Central memory CD4-positive, alpha-beta T cell (primary cell): Measurements from ENCODE around the gene KITLG.
"Not testable (repeated sequence)": the region's sequence is repeated elsewhere in the genome, so short reads cannot be mapped to it uniquely, and the experiment has no call there.

Experiments used
- DNase-seq: peaks from one replicate; pipeline ENCODE4 v3.0.0; 2022

The KITLG gene

GRCh38 chr12:88575361-88575970 lies 4.8 kb downstream of the KITLG start:
- DNase-seq, result no peak

DNA sequence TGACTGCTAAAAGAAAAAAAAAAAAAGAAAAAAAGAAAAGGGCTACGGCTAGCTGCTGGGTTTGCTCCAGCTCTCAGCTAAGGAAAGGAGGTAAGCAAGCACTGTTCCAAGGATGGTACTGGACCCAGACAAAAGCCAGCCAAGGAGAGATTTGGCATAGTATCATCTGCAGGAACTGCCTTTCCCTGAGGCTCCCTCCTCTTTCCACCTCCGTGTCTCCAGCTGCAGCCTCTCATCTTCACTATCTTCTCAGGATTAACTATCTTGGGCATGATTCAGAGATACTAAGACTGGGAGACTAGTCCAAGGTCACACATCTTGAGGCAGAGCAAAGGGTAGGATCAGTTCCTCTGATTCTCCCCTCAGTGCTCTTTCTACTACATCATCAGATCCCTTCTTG lies 6.0 kb downstream of the KITLG start:
- no peak for DNase-seq

GRCh38 chr12:88573583-88573982 lies 6.7 kb downstream of the KITLG start:
- DNase-seq, result no peak

DNA sequence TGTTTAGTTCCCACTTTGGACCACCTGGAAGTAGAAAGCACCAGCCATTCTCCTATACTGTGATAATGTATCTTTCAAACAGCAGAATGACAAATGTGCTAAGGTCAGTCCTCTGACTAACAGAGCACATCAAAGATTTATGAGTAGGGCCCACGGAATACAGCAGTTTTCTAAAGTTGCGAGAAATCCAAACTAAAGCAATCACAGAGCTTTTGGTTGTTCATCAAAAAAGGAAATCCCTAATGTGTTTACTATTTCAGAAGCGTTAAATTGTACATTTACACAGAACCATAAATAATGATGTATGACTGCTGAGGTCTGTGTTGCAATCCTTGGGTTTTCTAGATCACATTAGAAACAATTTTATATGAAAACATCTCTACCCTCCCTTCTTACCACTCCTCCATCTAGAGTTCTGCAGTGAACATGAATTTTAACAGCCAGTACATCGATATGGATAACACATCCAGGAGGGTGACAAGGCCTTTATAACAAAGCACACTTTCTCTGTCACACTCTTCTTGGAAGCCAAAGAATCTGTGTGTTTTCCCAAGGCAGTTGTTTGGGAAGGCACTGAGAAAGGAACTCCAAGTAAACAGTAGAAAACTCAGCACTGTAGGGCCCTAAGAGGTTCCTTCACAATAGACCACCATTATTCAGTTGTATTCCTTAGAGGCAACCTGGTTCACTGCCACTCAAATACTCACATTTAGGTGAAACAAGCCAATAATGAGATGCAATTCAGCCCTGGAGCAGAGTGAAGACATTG lies 7.3 kb downstream of the KITLG start:
- no peak for DNase-seq

GRCh38 chr12:88571543-88571942 lies 8.7 kb downstream of the KITLG start:
- no peak for DNase-seq

DNA sequence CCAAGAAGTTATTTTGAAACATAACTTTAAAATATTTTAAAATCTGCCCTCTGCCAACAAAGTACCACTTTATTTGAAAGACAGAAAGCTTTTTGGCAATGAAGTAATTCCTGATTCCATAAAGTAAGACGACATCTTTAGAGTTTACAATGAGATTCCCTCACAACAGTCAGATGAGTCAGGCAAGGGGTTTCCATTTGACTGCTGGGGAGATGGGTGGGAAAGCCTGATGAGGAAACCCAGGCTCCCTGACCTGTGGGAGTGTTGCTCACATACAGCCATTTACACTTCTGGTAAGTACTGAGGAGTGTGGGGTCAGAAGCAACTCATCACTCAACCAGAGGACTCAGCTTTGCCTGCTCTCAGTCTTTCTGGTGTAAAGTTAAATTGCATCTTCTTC lies 10.2 kb downstream of the KITLG start:
- DNase-seq, result no peak

GRCh38 chr12:88566430-88566829 lies 13.8 kb downstream of the KITLG start:
- no peak for DNase-seq

GRCh38 chr12:88562846-88563582 lies 17.3 kb downstream of the KITLG start:
- DNase-seq, result no peak

DNA sequence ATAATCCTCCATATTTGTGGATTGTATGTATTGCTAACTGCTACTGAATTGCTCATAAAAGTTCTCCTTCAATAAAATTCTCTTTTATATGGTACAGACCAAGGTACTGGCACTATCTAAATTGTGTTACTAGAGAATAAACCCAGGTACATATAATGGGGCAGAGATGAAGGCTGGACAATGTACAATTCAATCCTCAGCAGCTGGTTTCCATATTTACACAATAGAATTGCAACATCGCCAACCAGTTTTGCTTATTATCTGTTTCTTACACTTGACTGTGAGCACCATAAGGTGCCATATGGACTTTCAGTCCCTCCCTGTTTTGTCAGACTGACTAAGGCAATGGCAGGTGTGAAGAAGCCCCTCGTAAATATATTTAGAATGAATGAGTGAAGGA lies 18.1 kb downstream of the KITLG start:
- no peak for DNase-seq

- DNase-seq, result no peak
These were observed 20.5 kb downstream of the KITLG start for GRCh38 chr12:88559772-88560171.

DNA sequence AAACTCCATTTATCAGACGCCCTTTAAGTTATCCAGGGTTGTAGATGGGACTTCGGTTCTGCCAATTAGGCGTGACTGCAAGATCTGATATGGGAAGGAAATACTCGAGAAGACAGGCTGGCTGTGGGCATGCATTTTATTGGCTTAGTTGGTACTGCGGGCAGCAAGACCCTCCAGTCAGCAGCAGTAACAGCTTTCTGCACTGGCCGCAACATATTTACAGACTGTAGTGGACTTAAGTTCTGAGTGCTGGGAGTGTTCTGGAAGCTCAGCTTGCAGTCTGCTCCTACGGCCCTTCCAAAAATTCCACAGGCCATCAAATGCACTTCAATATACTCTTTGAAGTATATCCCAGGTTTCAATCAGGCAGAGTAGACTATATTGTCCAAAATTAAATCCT lies 21.1 kb downstream of the KITLG start:
- no peak for DNase-seq

GRCh38 chr12:88558340-88558867 lies 21.9 kb downstream of the KITLG start:
- DNase-seq, result no peak

- no peak for DNase-seq
These were observed 24.0 kb downstream of the KITLG start for GRCh38 chr12:88556213-88556774.

DNA sequence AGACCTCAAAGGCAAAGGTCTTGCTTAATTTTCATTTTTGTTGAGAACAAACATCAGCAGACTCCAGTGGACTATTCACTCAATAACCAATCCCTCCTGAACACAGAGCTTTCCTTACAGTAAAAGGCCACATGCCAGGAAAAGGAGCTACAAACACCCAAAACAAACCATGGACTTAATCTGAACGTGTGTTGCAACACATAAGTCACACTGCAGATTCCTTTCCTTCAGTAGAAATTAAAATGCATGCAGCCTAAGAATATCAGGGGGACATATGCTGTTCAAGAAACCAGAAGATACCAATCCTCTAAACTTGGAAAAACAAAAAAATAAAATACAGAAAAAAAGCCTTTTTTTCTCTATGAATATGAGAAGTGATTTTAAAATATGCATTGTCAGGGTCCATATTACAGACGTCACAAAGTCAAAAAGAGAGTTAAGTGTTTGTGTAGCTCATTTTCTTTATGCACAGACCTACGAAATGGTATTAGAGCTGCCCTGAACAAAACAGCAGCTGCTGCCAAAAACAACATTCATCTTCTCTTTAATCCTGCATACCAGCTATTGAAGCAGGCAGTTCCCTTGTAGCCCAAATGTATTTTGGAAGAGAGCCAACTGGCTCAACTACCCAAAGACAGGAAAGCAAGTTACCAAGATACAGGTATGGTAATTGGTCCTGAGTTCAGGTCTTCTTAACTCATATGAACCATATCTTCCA lies 26.2 kb downstream of the KITLG start:
- DNase-seq, result no peak

- DNase-seq, result no peak
These were observed 27.6 kb downstream of the KITLG start for GRCh38 chr12:88552610-88553079.

DNA sequence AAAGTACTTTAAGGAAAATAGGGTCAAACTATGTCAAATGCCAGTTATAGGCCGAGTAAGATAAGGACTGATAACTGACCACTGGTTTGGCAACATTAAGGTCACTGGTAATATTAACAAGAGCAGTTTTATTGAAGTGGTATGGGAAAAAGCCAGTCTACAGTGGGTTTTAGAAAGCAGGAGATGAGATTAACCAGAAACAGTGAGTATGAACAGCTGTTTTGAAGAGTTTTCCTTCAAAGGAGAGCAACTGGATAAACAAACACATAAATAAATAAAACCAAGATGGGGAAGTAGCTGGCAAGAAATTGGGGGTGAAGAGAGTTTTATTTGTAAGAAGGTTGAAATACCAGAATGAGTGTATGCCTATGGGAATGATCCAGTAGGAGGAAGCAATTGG lies 30.3 kb downstream of the KITLG start:
- no peak for DNase-seq

- not testable (repeated sequence) for DNase-seq
These were observed 32.3 kb downstream of the KITLG start for GRCh38 chr12:88547949-88548348.

DNA sequence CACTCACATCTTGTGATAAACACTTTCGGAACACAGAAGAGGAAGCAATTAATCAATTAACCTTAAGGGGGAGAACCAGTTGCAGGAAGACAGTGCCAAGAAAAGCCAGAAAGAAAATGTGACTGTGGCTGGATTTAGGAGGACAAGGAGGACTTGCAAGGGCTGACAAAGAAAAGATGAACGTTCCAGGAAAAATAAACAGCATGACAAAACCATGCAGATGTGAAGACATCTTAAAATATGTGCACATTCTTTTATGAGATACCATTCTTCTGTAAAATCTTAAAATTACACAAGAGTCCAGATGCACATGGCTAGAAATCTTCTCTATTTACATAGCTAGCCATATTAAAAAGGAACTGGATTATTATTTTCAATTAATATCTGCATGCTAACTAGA lies 33.4 kb downstream of the KITLG start:
- no peak for DNase-seq

GRCh38 chr12:88546226-88546625 lies 34.0 kb downstream of the KITLG start:
- no peak for DNase-seq

- no peak for DNase-seq
These were observed 35.0 kb downstream of the KITLG start for GRCh38 chr12:88544991-88545980.

DNA sequence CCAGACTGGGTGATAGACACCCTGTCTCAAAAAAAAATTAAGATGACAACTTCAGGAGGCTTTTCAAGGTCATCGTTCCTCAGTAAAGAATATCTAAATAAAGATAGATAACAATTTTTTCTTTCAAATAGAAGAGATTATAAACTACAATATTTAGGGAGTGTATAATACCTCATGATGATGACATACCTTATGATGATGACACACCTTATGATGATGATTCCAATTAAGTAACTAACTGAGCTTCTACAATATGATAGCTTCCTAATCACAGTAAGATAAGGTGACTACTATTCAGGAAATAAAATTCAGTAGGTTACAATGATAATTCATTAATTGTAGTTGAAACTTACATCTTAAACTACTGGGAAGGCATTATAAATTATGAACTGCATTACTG lies 40.4 kb downstream of the KITLG start:
- no peak for DNase-seq
